ENCODE measurements around the gene RPTOR. TPM values are rescaled to one million over a fixed set of nuclear protein-coding genes. Genes with fewer than 3 reads are reported as not detected.

The RPTOR gene
- total RNA-seq, 1 donor, result 27.9 TPM

DNA sequence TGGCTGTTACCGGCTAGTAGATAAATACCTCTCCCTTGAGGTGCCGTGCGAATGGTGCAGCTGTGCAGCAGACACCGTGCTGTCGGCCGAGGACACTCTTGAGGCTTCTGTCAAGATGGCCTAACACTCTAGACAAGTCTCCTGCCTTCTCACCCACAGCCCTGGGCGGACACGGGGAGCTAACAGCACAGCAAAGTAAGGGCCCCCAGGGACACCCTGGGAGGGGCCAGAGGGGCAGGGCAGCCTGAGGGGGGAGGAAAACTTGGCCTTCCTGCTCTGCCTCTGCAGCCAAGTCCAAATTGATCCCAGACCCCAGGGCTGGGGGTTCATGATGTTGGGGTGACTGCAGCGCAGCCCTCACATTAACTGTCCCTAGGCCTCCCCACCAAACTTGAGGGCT lies 210.2 kb downstream of the RPTOR start:
- Histone ChIP-seq H2AFZ (ENCODE audit: low read length) (no peak overlapping the region), H4K20me1 (ENCODE audit: insufficient read depth, low read length) (peaks cover 2% of the 10 kb centered on the region), H3K27ac (ENCODE audit: low read depth, low read length) (no peak overlapping the region), H3K27me3 (ENCODE audit: insufficient read depth, low read length) (no peaks in the 10 kb centered on the region), H3K9me3 (ENCODE audit: low read depth, low read length) (no peaks in the 10 kb centered on the region), H3K4me3 (ENCODE audit: insufficient read depth, low read length) (no peak overlapping the region), H3K79me2 (ENCODE audit: insufficient read depth, low read length) (no peaks in the 10 kb centered on the region), H3K36me3 (ENCODE audit: insufficient read depth, low read length) (peaks cover 14% of the 10 kb centered on the region), H3K4me2 (ENCODE audit: insufficient read depth, low read length) (no peak overlapping the region), H3K4me1 (ENCODE audit: insufficient read depth, low read length) (peaks cover 11% of the 10 kb centered on the region)
- DNase-seq (ENCODE audit: insufficient read length, low spot score, missing footprints), result no peak
- TF ChIP-seq, protein P1, sequence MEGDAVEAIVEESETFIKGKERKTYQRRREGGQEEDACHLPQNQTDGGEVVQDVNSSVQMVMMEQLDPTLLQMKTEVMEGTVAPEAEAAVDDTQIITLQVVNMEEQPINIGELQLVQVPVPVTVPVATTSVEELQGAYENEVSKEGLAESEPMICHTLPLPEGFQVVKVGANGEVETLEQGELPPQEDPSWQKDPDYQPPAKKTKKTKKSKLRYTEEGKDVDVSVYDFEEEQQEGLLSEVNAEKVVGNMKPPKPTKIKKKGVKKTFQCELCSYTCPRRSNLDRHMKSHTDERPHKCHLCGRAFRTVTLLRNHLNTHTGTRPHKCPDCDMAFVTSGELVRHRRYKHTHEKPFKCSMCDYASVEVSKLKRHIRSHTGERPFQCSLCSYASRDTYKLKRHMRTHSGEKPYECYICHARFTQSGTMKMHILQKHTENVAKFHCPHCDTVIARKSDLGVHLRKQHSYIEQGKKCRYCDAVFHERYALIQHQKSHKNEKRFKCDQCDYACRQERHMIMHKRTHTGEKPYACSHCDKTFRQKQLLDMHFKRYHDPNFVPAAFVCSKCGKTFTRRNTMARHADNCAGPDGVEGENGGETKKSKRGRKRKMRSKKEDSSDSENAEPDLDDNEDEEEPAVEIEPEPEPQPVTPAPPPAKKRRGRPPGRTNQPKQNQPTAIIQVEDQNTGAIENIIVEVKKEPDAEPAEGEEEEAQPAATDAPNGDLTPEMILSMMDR (IDR thresholded peaks at IDR 0.05; ENCODE audit: extremely low read depth, low read depth, low read length), result no peak

DNA sequence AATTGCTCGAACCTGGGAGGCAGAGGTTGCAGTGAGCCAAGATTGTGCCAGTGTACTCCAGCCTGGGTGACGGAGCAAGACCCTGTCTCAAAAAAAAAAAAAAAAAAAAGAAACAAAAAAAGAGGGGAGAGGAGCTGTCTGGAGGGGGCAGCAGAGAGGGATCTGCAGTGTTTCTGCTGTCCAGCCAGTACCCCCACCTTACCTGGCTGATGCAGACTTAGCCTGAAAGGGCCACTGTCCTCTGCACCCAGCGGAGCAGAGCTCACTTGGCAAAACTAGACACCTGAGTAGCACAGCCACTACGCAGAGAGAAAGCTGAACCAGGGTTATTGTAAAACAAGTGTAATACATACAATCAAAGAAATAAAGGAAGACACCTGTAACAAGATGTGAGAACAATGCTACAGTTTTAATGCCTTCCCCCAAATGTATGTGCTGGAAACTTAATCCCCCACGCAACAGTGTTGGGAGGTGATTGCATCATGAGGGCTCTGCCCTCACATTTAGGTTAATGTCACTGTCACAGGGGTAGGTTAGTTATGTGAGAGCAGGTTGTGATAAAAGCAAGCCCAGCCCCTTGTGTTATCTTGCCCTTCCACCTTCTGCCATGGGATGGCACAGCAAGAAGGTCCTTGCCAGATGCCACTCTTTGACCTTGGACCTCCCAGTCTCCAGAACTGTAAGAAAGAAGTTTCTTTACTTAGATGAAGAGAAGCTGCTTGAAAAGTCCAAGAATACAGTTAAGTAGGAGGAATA lies 211.2 kb downstream of the RPTOR start:
- Histone ChIP-seq H4K20me1 (ENCODE audit: insufficient read depth, low read length) (peaks cover 2% of the 10 kb centered on the region), H3K79me2 (ENCODE audit: insufficient read depth, low read length) (no peaks in the 10 kb centered on the region), H3K9me3 (ENCODE audit: low read depth, low read length) (no peaks in the 10 kb centered on the region), H3K27ac (ENCODE audit: low read depth, low read length) (no peak overlapping the region), H3K4me3 (ENCODE audit: insufficient read depth, low read length) (no peak overlapping the region), H3K4me1 (ENCODE audit: insufficient read depth, low read length) (peaks cover 14% of the 10 kb centered on the region), H2AFZ (ENCODE audit: low read length) (no peak overlapping the region), H3K27me3 (ENCODE audit: insufficient read depth, low read length) (no peaks in the 10 kb centered on the region), H3K36me3 (ENCODE audit: insufficient read depth, low read length) (peaks cover 14% of the 10 kb centered on the region), H3K4me2 (ENCODE audit: insufficient read depth, low read length) (no peak overlapping the region)
- DNase-seq (ENCODE audit: insufficient read length, low spot score, missing footprints), result no peak
- TF ChIP-seq, protein P1 (IDR thresholded peaks at IDR 0.05; ENCODE audit: extremely low read depth, low read depth, low read length), result peak; percentile 10

DNA sequence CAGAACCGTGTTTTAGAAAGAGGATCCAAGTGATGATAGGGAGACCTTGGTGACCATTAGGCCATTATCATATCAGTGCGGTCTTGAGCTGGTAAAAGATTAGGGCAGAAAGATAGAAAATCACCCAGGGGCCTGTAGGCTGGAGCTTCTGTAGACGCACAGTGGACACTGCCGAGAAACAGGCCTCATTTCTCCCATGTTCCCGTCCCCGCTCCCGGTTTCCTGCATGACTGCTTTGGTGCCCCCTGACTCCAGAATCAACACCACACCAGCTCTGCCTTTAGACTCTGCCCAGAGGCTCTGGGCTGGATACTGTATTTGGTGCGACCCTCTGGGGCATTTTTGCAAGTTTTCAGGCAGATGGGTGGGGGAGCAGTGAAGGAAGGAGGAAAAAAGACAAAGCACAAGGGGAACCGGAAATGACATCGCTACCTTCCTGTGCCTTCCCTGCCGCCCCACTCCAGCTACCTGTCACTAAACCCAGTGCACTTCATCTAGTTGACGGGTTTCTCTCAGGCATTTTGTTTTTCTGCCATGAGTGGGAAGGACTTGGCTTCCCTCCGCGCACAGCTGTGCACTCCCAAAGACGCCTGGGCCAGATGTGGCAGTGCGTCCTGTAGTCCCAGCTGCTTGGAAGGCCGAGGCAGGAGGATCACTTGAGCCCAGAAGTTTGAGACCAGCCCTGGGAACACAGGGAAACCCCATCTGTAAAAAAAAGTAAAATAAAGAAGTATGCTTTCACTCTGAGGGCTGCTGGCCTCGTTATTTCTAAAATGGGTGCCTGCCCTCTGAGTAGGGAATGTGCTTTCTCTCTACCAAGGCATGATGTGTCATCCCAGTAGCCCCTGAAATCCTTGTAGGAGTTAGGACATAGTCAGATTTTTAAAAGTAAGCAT lies 214.1 kb downstream of the RPTOR start:
- no peaks in the 10 kb centered on the region for H3K9me3 ChIP-seq (ENCODE audit: low read depth, low read length)
- no peak overlapping the region for H3K4me3 ChIP-seq (ENCODE audit: insufficient read depth, low read length)
- DNase-seq (ENCODE audit: insufficient read length, low spot score, missing footprints), result no peak
- no peak overlapping the region for H3K27ac ChIP-seq (ENCODE audit: low read depth, low read length)
- no peaks in the 10 kb centered on the region for H3K79me2 ChIP-seq (ENCODE audit: insufficient read depth, low read length)
- no peak overlapping the region for H2AFZ ChIP-seq (ENCODE audit: low read length)
- no peak overlapping the region for H3K4me2 ChIP-seq (ENCODE audit: insufficient read depth, low read length)
- H3K36me3 ChIP-seq (ENCODE audit: insufficient read depth, low read length), result peaks cover 14% of the 10 kb centered on the region
- no peaks in the 10 kb centered on the region for H4K20me1 ChIP-seq (ENCODE audit: insufficient read depth, low read length)
- TF ChIP-seq, protein P1 (IDR thresholded peaks at IDR 0.05; ENCODE audit: extremely low read depth, low read depth, low read length), result no peak
- H3K4me1 ChIP-seq (ENCODE audit: insufficient read depth, low read length), result peaks cover 18% of the 10 kb centered on the region
- H3K27me3 ChIP-seq (ENCODE audit: insufficient read depth, low read length), result no peaks in the 10 kb centered on the region

DNA sequence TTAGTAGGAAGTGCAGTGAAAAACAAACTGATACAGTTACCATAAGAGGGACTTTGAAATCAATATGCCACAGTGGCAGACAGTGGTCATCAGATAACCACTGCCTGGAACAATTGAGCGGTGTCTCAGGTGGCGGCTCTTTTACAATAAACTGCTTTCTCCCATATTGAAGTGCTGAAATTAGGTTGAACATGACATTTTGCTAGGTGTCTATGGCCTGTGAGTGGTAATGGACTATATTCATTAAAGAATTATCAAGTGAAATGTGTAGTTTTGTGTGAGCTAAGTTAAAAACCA lies 214.7 kb downstream of the RPTOR start:
- H4K20me1 ChIP-seq (ENCODE audit: insufficient read depth, low read length), result no peaks in the 10 kb centered on the region
- TF ChIP-seq, protein P1 (IDR thresholded peaks at IDR 0.05; ENCODE audit: extremely low read depth, low read depth, low read length), result no peak
- H2AFZ ChIP-seq (ENCODE audit: low read length), result no peak overlapping the region
- no peaks in the 10 kb centered on the region for H3K79me2 ChIP-seq (ENCODE audit: insufficient read depth, low read length)
- H3K4me1 ChIP-seq (ENCODE audit: insufficient read depth, low read length), result peaks cover 18% of the 10 kb centered on the region
- no peak overlapping the region for H3K27ac ChIP-seq (ENCODE audit: low read depth, low read length)
- no peak for DNase-seq (ENCODE audit: insufficient read length, low spot score, missing footprints)
- no peak overlapping the region for H3K4me3 ChIP-seq (ENCODE audit: insufficient read depth, low read length)
- no peak overlapping the region for H3K4me2 ChIP-seq (ENCODE audit: insufficient read depth, low read length)
- peaks cover 8% of the 10 kb centered on the region for H3K36me3 ChIP-seq (ENCODE audit: insufficient read depth, low read length)
- no peaks in the 10 kb centered on the region for H3K27me3 ChIP-seq (ENCODE audit: insufficient read depth, low read length)
- H3K9me3 ChIP-seq (ENCODE audit: low read depth, low read length), result no peaks in the 10 kb centered on the region
